ENCODE data around the gene HOXB6.

The HOXB6 gene

GRCh38 chr17:48636177-48637018 is 31.6 kb upstream of the HOXB6 start:
- DNase-seq (ENCODE audit: extremely low spot score), result peak; percentile 82
- CTCF ChIA-PET, result interaction anchor here (0.6 to 3.9 kb wide), 26 partner anchors 10 to 611 kb away, joined by 3 to 28 read pairs (median 4); partner anchors contain the start of gene HOXB9
- TF ChIP-seq CTCF (IDR thresholded peaks at IDR 0.05; ENCODE audit: control extremely low read depth, extremely low read depth, low read depth, missing control alignments), result peak; percentile 78
- POLR2A ChIA-PET, result no interaction called here

- TF ChIP-seq CTCF (IDR thresholded peaks at IDR 0.05; ENCODE audit: control extremely low read depth, extremely low read depth, low read depth, missing control alignments), result no peak
- no peak for DNase-seq (ENCODE audit: extremely low spot score)
- CTCF ChIA-PET, result interaction anchor here (1.0 to 3.9 kb wide), 6 partner anchors 9 to 44 kb away, joined by 4 to 28 read pairs (median 10); partner anchors contain the start of gene HOXB9
- POLR2A ChIA-PET, result no interaction called here
Measured at GRCh38 chr17:48634493-48635208, 29.9 kb upstream of the HOXB6 start.

DNA sequence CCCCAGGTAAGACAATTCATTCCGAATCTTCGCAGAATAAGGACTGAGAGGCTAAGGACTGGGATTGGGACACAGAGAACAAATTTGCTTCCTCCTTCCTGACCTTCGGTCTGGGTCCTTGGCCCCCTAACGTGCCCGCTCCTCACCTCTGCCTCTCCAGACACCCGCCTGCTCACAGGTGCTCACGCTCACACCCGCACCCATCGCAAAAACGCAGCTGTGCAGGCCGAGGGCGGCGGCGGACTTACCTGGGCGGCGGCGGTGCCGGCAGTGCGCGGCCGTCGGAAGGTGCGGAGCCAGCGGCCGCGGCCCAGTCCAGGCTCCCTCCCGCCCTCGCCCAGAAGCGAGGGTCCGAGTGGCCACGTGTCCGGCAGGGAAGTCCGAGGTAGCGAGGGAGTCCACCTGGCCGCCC is 28.5 kb upstream of the HOXB6 start:
- TF ChIP-seq CTCF (IDR thresholded peaks at IDR 0.05; ENCODE audit: control extremely low read depth, extremely low read depth, low read depth, missing control alignments), result no peak
- ChIA-PET CTCF (interaction anchor here (1.5 to 2.0 kb wide), 3 partner anchors 11 to 46 kb away, joined by 6 to 9 read pairs (median 8); no protein-coding TSS in a partner anchor), POLR2A (no interaction called here)
- no peak for DNase-seq (ENCODE audit: extremely low spot score)

- CTCF ChIA-PET, result interaction anchor here (1.0 to 2.0 kb wide), 10 partner anchors 10 to 373 kb away, joined by 3 to 9 read pairs (median 4); partner anchors contain the start of gene HOXB5
- no peak for TF ChIP-seq CTCF (IDR thresholded peaks at IDR 0.05; ENCODE audit: control extremely low read depth, extremely low read depth, low read depth, missing control alignments)
- POLR2A ChIA-PET, result no interaction called here
Measured at GRCh38 chr17:48632579-48633265, 27.9 kb upstream of the HOXB6 start.

DNA sequence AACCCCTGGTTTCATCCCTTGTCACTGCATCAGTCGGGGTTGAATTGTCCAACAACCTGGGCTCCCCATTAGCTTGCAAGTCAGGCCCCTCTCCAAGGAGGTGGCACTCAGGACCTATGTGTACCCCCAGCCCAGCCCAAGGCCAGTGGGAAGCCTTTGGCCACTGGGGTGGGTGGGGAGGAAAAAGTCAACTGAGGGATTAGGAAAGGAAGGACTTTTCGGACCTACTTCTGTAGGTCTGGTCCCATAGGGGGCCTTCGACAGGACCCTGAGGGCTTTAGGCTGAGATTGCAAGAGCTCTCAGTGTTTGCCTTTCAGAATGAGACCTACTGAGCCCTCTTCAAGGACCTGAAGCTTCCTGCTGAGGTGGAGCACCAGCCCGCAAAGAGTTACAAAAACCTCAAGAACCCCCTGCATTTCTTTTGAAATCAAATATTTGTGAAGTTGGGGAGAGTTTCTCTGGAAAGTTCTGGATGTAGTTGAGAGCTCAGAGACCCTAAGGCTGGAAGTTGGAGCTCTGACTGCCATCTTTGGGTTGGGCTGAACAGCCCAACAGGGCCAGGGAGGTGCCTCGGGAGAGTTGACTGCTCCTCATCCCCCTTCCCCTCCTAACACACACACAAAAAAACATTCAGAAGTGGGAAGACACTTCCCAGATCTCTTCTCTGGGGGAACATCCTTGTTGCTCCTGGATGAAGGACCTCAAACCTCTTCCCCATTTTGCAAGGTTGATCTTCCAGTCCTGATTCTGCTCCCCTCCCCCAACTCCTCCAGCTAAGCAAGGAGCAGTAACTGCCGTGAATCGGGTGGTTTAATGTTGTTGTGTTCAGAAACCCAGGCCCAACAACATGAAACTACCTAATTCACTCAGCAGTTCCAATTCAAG is 27.1 kb upstream of the HOXB6 start:
- CTCF ChIA-PET, result interaction anchor here (1.0 to 2.0 kb wide), 10 partner anchors 10 to 373 kb away, joined by 3 to 9 read pairs (median 4); partner anchors contain the start of gene HOXB5
- no peak for TF ChIP-seq CTCF (IDR thresholded peaks at IDR 0.05; ENCODE audit: control extremely low read depth, extremely low read depth, low read depth, missing control alignments)
- POLR2A ChIA-PET, result no interaction called here
- no peak for DNase-seq (ENCODE audit: extremely low spot score)

More at GRCh38 chr17:48632579-48633265, 27.9 kb upstream of the HOXB6 start:
- DNase-seq (ENCODE audit: extremely low spot score), result no peak

Measured in GM10248 (cell line).